ENCODE measurements around the gene CDC123. TPM values are rescaled to one million over a fixed set of nuclear protein-coding genes. Genes with fewer than 3 reads are reported as not detected.

The CDC123 gene
- total and polyA plus RNA-seq, 2 of the 4 experiments (the other 2 are of a cell fraction) = 100 to 203 TPM

GRCh38 chr10:12200850-12201249, 4.9 kb downstream of the CDC123 start:
- Histone ChIP-seq H3K27ac (ENCODE audit: insufficient read depth, low read length) (no peak overlapping the region), H3K79me1 (ENCODE audit: low read depth in 1 of 2, low read length in 2 of 2) (peaks cover 26 to 50% of the 10 kb centered on the region in 2 experiments)
- POLR2A ChIA-PET (ENCODE audit: unreplicated experiment) = no interaction called here

More at GRCh38 chr10:12200850-12201249, 4.9 kb downstream of the CDC123 start:
- no peak for DNase-seq
- H3K9me1 ChIP-seq (ENCODE audit: insufficient read depth, low read length) = peaks cover 5% of the 10 kb centered on the region
- no peaks in the 10 kb centered on the region for H3K27me3 ChIP-seq (ENCODE audit: control insufficient read depth, insufficient read depth, low read length)
- no peak overlapping the region for H2BK20ac ChIP-seq (ENCODE audit: low read depth, low read length)
- H3K23ac ChIP-seq (ENCODE audit: low read depth, low read length) = no peak overlapping the region
- no peak overlapping the region for H4K5ac ChIP-seq (ENCODE audit: low read depth, low read length)
- ATAC-seq (ENCODE audit: low read depth) = no peak
- no peak overlapping the region for H2AK9ac ChIP-seq (replicated peaks; ENCODE audit: low read depth, low read length, poor library complexity)
- intact Hi-C loops (cut with micrococcal nuclease) (no loop called here), dilution Hi-C loops (cut with HindIII; ENCODE audit: low sequenced_read_pairs, unreplicated experiment) (no loop called here), in situ Hi-C loops (cut with MboI; ENCODE audit: low sequenced_read_pairs) (no loop called here)
- H3K4me2 ChIP-seq (ENCODE audit: low read depth, low read length) = no peak overlapping the region
- no peak overlapping the region for H4K8ac ChIP-seq (ENCODE audit: low read depth in 2 of 2, low read length in 2 of 2)
- H3K4me1 ChIP-seq (ENCODE audit: control insufficient read depth, insufficient read depth, low read length) = no peaks in the 10 kb centered on the region
- peaks cover 13% of the 10 kb centered on the region; the same call in 1 of the 2 replicates for H4K20me1 ChIP-seq (ENCODE audit: insufficient read depth, low read length)
- no TSS peak for BruUV-seq (replicated peaks)
- H3K4me3 ChIP-seq (ENCODE audit: insufficient read depth, low read depth, low read length) = no peak overlapping the region
- H2AFZ ChIP-seq (replicated peaks; ENCODE audit: low read length, poor library complexity) = no peak overlapping the region
- CTCF ChIA-PET = interaction anchor here (1.0 to 1.2 kb wide), 2 partner anchors 14 to 899 kb away, joined by 3 read pairs; partner anchors contain the start of gene OPTN
- no peak overlapping the region for H3K18ac ChIP-seq (ENCODE audit: low read depth, low read length)
- H3K36me3 ChIP-seq (ENCODE audit: control insufficient read depth, insufficient read depth, low read length) = peaks cover 30% of the 10 kb centered on the region
- no peak for TF ChIP-seq BHLHE40 (IDR thresholded peaks at IDR 0.05; ENCODE audit: low read depth, low read length)
- TF ChIP-seq CEBPB (IDR thresholded peaks at IDR 0.05; ENCODE audit: low read depth, low read length) = peak; percentile 74
- no peak overlapping the region for H2AK5ac ChIP-seq (ENCODE audit: low read depth, low read length)
- no peak overlapping the region for H4K91ac ChIP-seq (ENCODE audit: insufficient read depth, low read depth, low read length)
- 100% methylated on average over 3 of the region's 5 CpGs; no CpG with 5 or more reads in 1 of the 2 experiments for WGBS, 2 experiments (ENCODE audit: extremely low coverage in 2 of 2, insufficient read length in 1 of 2)
- no peak overlapping the region for H3K56ac ChIP-seq (ENCODE audit: extremely low read depth, insufficient read depth, low read length)
- H2BK15ac ChIP-seq (ENCODE audit: low read depth, low read length) = no peak overlapping the region
- no peak overlapping the region for H2BK120ac ChIP-seq (ENCODE audit: low read depth, low read length)
- H2BK5ac ChIP-seq (ENCODE audit: low read depth, low read length, poor library complexity, severe bottlenecking) = no peak overlapping the region
- H3K9ac ChIP-seq (ENCODE audit: low read depth, low read length) = no peak overlapping the region
- no peak overlapping the region for H3K14ac ChIP-seq (replicated peaks; ENCODE audit: low read depth, low read length)
- no peak overlapping the region for H3K4ac ChIP-seq (ENCODE audit: low read depth, low read length)
- H3K9me3 ChIP-seq (ENCODE audit: control insufficient read depth, insufficient read depth, low read length) = no peaks in the 10 kb centered on the region

Measured in IMR-90 (cell line).